ENCODE measurements around the gene MAOA.
"Not testable (repeated sequence)": the region's sequence is repeated elsewhere in the genome, so short reads cannot be mapped to it uniquely, and the experiment has no call there.

MAOA gene

GRCh38 chrX:43663173-43663572, 7.1 kb downstream of the MAOA start:
- DNase-seq (ENCODE audit: low spot score) = no peak

DNA sequence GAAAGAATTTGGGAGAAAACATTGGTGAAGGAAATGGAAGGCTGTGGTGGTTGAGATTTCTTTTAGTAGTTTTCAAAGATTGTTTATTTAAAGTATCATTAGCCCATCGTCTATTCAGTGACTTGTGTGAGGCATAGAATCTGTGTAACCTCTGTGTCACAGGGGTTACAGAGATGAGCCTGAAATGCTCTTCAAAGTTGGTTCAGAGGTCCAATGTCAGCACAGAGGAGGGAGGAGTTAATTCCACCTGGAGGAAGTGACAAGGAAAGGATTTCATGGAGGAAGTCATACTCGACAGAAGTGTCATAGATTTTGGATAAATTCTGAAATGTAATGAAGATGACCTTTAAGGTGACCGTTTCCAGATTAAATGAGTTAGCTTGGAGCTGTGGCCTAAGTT, 8.2 kb downstream of the MAOA start:
- DNase-seq (ENCODE audit: low spot score) = no peak

DNA sequence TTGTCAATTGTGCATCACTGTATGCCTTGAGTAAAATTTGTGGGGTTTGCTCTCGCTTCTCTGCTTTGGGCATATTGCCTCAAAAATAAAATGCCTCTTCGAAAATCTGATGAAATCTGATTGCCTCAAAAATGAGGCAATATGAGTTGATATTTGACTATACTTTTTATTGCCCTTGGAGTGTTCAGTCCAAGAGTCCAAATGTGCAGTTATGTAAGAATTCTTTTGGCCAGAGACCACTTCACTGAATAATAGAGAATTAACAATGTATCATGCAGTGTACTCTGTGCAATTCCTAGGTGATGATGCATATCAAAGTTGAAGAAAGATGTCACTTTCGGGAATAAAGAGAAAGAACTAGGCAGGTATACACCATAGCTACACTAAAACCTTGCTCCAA, 8.6 kb downstream of the MAOA start:
- DNase-seq (ENCODE audit: low spot score) = no peak

DNA sequence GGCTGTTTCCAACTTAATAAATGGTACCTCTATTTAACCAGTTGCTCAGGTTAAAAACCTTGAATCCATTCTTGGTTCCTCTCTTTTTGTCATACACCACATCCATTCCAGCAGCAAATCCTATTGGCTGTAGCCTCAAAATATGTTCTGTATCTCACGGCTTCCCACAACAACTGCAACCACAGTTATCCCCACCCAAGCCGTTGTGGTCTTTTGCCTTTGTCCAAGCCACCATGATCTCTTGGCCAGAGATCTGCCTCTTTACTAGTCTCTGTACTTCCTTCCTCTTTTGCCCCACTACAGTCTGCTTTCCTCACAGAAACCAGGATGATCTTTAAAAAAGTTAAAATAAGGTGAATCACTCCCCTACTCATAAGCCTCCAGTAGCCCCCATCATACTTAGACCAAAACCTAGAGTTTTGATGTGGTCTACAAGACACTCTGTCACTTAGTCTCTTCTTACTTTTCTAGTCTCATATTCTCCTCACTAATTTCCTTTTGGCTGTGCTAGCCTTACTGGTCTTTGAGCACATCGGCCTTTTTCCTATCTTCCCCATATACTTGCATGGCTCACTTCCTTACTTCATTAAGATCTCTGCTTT, 10.3 kb downstream of the MAOA start:
- no peak for DNase-seq (ENCODE audit: low spot score)

GRCh38 chrX:43675965-43676628, 20.0 kb downstream of the MAOA start:
- DNase-seq (ENCODE audit: low spot score) = not testable (repeated sequence)

DNA sequence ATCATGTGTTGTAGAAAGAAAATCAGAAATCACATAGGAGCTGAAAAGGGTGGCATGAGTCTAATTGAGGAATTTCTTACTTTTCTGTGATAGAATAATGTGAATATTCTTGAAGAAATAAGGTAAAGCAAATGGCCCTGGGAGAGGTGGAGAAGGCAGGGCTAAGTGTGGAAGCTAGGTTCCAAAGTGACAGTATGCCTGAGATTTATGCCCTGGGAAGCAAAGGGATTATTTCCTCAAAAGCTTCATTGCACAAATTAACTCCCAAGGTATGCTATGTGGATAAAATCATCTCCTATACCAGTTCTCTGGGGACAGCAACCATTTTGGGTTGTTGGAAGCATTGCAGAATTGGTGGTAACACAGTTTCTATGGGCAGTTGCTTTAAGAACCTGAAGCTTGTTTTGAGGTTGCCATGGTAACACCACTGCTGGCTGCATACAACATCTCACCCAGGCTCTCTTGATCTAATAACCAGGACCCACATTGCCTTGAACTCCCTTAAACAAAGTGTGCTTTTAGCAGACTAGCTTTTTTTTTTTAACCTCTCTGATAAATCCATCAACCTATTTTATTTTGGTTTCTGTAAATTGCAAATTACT, 21.0 kb downstream of the MAOA start:
- no peak for DNase-seq (ENCODE audit: low spot score)

GRCh38 chrX:43677993-43678392, 21.9 kb downstream of the MAOA start:
- no peak for DNase-seq (ENCODE audit: low spot score)

GRCh38 chrX:43679058-43679457, 23.0 kb downstream of the MAOA start:
- no peak for DNase-seq (ENCODE audit: low spot score)

DNA sequence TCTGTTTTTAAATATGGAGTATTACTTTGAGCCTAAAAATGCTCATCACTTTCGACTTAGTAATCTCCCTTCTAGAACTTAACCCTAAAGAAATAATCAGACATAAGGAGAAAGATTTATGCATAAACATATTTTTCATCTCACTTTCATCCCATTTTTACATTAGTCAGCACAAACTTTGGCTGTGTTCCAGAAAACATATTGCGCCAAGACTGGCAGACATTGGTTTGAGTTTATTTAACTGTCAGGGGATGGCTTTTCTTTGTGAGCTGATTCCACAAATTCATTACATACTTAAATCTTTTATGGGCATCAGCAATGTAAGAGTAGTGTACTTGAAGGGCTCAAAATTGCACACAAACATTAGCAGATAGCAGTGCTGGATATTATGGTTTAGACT, 23.7 kb downstream of the MAOA start:
- no peak for DNase-seq (ENCODE audit: low spot score)

DNA sequence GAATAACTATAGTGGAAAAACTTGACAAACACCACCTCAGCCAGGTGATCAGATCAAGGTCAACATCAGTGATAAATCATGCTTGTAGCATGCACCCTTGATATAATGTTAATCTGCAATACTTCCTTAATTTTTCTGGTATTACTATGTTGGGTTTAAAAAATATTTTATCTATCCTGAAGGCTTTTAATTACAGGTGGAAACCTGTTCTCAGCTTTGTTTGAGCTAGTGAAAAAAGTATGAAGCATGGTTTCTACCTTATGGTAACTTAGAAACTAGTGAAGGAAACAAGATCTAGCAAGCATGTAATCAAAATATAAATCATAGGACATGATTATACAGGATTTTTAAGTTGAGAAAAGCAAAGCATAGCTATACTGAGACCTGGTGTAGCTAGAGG, 26.6 kb downstream of the MAOA start:
- DNase-seq (ENCODE audit: low spot score) = no peak

DNA sequence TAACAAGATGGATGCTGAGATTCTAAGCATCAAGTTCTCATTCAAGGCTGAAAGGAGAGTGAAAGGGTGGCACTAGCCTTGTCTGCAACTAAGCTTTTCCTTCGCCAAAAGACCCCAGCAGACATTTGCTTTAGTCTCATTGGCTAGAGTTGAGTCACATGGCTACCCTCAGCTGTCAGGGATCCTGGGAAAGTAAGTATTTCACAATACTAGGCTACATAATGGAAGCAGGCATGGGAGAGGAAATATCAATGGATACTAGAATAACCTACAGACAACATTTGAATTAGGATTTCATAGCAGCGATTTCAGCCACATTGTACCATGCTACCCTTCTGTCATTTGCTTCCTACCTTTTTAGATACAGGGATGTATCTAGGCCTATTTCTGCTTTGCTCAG, 29.1 kb downstream of the MAOA start:
- no peak for DNase-seq (ENCODE audit: low spot score)

DNA sequence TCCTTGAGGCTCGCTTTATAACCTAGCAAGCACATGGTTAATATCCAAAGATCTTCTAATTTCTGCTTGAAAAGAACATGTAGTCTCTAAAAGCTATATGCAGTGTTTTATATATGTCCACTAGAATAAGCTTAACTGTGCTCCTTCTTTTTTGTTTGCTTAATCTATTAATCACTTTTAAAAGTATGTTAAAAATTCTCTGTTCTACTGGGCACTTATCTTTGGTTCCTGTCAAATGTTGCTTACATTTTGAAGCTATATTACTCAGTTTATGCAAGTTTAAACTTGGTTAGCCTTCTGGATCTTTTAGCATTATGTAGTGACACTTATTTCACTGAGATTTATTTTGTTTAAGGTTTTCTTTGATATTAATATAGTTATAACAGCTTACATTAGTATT, 32.5 kb downstream of the MAOA start:
- no peak for DNase-seq (ENCODE audit: low spot score)

DNA sequence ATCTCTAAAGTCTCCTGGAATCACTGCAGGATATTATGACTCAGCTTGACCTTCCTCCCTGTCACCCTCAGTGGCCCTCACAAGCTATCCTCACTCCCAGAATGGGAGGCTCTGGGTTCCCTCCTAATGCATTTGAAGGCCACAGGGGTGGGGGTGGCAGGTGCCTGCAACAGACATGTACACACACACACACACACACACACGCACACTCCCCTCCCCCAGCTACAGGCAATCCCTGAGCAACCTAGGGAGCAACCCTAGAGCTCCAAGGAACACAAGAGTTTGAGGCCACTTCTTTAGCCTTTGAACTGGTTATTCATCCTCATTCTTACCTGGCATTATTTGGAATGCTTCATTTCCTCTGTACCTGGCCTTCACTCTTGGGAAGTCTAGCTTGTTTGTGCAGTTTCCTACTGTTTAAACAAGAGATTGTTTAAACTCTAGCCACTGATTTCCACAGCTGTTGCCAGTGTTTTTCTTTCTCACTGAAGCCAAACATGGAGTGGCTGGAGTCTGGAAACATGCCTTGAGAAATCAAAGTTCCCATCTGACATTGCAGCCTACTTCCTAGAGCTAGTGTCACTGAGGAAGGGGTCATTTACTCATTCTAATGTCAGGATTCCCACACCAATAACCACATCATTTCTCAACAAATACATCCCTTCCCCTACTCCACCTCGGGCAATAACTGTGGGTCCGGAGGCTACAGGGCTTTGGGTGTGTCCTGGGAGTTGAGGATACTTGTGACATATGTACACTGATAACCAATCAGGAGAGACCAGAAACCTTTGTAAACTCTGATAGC, 37.7 kb downstream of the MAOA start:
- no peak for DNase-seq (ENCODE audit: low spot score)

- no peak for DNase-seq (ENCODE audit: low spot score)
Measured at GRCh38 chrX:43699475-43699874, 43.4 kb downstream of the MAOA start.

- DNase-seq (ENCODE audit: low spot score) = no peak
Measured at GRCh38 chrX:43702079-43702524, 46.0 kb downstream of the MAOA start.

DNA sequence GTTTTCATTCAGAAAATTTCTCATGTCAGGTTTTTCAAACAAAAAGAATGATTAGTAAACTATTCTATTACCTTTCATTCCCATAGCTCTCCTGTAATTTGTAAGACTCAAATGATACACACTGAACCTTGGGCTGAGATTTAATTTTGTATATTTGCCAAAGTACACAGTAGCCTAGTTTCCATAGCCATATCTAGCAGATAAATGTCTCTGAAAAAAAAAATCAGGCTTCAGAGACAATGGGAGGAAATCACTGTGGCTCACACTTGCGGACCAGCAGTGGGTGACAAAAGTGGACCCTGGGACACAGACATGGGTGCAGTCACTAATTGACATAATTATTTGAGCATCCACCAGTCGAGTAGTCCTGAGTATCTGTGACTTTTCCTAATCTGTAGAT, 46.6 kb downstream of the MAOA start:
- no peak for DNase-seq (ENCODE audit: low spot score)

DNA sequence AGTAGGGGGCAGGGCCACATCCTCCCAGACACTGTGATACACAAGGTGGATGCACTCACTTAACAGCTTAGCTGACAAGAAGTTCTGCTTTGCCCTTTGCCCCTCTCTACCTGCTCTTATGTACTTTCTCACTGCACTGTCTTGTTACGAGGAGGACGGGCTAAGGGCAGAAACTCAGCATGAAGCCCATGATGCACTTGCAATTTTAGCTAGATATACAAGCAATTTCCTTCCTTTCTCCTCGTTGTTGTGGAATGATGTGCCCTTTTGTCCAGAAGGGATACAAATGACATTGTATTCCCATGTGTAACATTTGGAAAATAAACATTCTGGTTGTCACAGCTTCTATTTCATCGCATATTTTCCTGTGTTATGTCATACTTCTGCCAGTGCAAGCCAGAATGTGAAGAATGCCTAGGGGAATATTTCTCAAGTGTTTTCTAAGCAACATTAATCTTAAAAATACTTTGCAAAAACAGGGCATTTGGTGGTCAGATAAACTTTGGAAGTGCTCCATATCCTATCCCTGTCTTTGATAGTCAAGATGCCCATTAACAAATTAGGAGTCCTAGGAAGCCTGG, 47.2 kb downstream of the MAOA start:
- no peak for DNase-seq (ENCODE audit: low spot score)

- DNase-seq (ENCODE audit: low spot score) = no peak
Measured at GRCh38 chrX:43706786-43707370, 50.8 kb downstream of the MAOA start.

DNA sequence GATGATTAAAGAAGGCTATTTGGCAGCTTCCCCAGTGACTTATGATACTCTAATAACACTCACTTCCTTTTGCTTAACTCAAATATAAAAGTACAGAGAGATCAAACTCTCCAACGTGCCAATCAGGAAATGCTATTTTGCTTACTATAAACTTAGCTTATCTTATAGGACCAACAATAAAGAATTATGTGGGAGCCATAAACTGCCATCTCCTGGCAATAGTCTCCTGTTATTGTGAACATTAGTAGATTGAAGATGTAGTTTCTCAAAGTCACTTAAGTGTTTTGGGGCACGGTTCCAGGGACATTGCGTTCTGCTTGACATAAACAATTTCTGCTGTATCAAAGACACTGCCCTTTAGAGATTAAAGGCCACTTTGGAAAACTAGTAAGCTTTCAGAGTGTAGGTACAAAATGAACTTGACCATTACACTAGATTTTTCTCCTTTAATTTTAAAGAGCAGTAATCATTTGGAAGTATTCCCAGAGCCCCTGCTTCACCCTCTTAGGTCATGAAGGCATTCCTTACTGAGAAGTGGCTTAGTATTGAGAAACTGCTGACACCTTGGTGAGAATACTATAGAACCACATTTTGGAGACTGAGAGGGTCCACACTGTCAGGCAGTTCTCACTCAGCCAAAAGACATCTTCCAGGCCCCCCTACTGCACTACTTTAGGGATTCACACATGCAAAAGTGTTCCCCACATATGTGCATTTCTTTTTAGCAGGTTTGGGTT, 51.9 kb downstream of the MAOA start:
- DNase-seq (ENCODE audit: low spot score) = no peak

- no peak for DNase-seq (ENCODE audit: low spot score)
Measured at GRCh38 chrX:43716144-43716543, 60.0 kb downstream of the MAOA start.

DNA sequence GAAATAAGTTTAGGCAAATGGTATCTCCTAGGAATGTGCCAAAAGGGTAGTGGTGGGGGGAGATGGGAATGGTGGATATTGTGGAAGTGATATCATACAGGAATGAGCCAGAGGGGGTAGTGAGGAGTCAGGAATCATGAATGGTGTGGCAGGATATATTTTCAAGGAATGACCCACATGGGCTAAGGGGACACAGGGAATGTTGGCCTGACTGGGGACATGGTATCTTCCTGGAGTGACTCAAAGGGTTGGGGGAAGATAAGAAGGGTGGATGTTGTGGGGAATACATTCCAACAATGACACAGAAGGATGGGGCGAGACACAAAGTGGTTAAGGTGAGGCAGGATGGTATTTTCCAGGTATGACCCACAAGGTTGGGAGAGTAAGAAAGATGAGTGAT, 60.6 kb downstream of the MAOA start:
- no peak for DNase-seq (ENCODE audit: low spot score)
